PFSK-1 (cell line): ENCODE data around the gene RARS1.

ENCODE experiments used
- FOXP2 ChIP-seq: optimal IDR thresholded peaks from 2 replicates; pipeline ENCODE3; 2011; ENCODE audit warnings: borderline replicate concordance, control low read depth, inconsistent platforms; ENCODE audit not compliant: insufficient read depth; ENCODE audit errors: extremely low read length, extremely low read depth
- POLR2AphosphoS5 ChIP-seq: IDR thresholded peaks from 2 replicates; pipeline ENCODE4 v1.6.1; 2012; ENCODE audit warnings: low read depth, mild to moderate bottlenecking, control low read depth, low read length, moderate library complexity
- REST ChIP-seq, 2 experiments: IDR thresholded peaks; 2 replicates each; pipeline versions ENCODE4 v1.6.1 to v1.8.0; 2011 to 2012; ENCODE audit warnings: low read depth in 2 of 2, low read length in 2 of 2, control low read depth in 1 of 2, inconsistent platforms in 1 of 2, mild to moderate bottlenecking in 1 of 2, moderate library complexity in 1 of 2; ENCODE audit not compliant: insufficient read depth in 1 of 2
- SIN3A ChIP-seq: IDR thresholded peaks from 2 replicates; pipeline ENCODE4 v1.6.1; 2012; ENCODE audit warnings: mild to moderate bottlenecking, low read length, moderate library complexity, borderline replicate concordance; ENCODE audit not compliant: insufficient read depth
- TAF1 ChIP-seq: IDR thresholded peaks from 2 replicates; pipeline ENCODE4 v1.6.1; 2012; ENCODE audit warnings: low read length, control low read depth, borderline replicate concordance; ENCODE audit not compliant: insufficient read depth

The RARS1 gene

GRCh38 chr5:168457542-168457941 is 28.7 kb upstream of the RARS1 start:
- TF ChIP-seq FOXP2 (no peak), TAF1 (no peak), SIN3A (no peak), POLR2AphosphoS5 (no peak), REST (IDR thresholded peaks at IDR 0.05; ENCODE audit: insufficient read depth in 1 of 2, low read depth in 2 of 2, low read length in 2 of 2) (no peak)

- TF ChIP-seq REST (IDR thresholded peaks at IDR 0.05; ENCODE audit: insufficient read depth in 1 of 2, low read depth in 2 of 2, low read length in 2 of 2): no peak
- TF ChIP-seq FOXP2: no peak
These were observed 25.7 kb upstream of the RARS1 start for GRCh38 chr5:168460606-168461005.

- no peak for TF ChIP-seq SIN3A
- TF ChIP-seq TAF1: no peak
- TF ChIP-seq POLR2AphosphoS5: no peak
- no peak for TF ChIP-seq REST (IDR thresholded peaks at IDR 0.05; ENCODE audit: insufficient read depth in 1 of 2, low read depth in 2 of 2, low read length in 2 of 2)
- no peak for TF ChIP-seq FOXP2
These were observed 23.2 kb upstream of the RARS1 start for GRCh38 chr5:168463081-168463480.

GRCh38 chr5:168464214-168464613 is 22.1 kb upstream of the RARS1 start:
- TF ChIP-seq POLR2AphosphoS5: no peak
- TF ChIP-seq TAF1: no peak
- no peak for TF ChIP-seq SIN3A
- TF ChIP-seq REST (IDR thresholded peaks at IDR 0.05; ENCODE audit: insufficient read depth in 1 of 2, low read depth in 2 of 2, low read length in 2 of 2): no peak
- no peak for TF ChIP-seq FOXP2

- TF ChIP-seq FOXP2 (no peak), REST (IDR thresholded peaks at IDR 0.05; ENCODE audit: insufficient read depth in 1 of 2, low read depth in 2 of 2, low read length in 2 of 2) (no peak), SIN3A (no peak), TAF1 (no peak), POLR2AphosphoS5 (no peak)
These were observed 21.6 kb upstream of the RARS1 start for GRCh38 chr5:168464641-168465040.
